A673 (cell line): Measurements from ENCODE around the gene NTN3. TPM values are rescaled to one million over a fixed set of nuclear protein-coding genes. Genes with fewer than 3 reads are reported as not detected.

ENCODE experiments used
- BruUV-seq: library from RNA; stranded (reverse); fragments of 400-500 nt; replicated peaks from 2 replicates; lab custom pipeline; 2021; lab: Mats Ljungman, UMichigan
- CTCF ChIA-PET: fragments of 300-600 bp; sonication (Branson Sonifier 250); formaldehyde crosslinking; loops from one replicate; lab custom pipeline; 2022; ENCODE audit warnings: antibody characterized with exemption; lab: Charles Lee
- POLR2A ChIA-PET: fragments of 300-600 bp; sonication (Branson Sonifier 250); formaldehyde crosslinking; loops from one replicate; lab custom pipeline; 2022; ENCODE audit warnings: antibody characterized with exemption; ENCODE audit not compliant: low non-redundant PET; lab: Charles Lee
- DNase-seq: peaks from one replicate; pipeline ENCODE4 v3.0.0-alpha.2; 2015; ENCODE audit warnings: low spot score
- H3K27ac ChIP-seq: fragments of 200-600 bp; sonication (generic); 2 replicates; pipeline ENCODE4 v1.5.1; 2016; ENCODE audit warnings: mixed run types, low read depth, mild to moderate bottlenecking, mixed read lengths, antibody characterized with exemption, low read length; ENCODE audit not compliant: poor library complexity, severe bottlenecking
- H3K27me3 ChIP-seq: fragments of 200-600 bp; sonication (generic); replicated peaks from 2 replicates; pipeline ENCODE4 v1.6.1; 2017; ENCODE audit warnings: mixed run types, low read depth, mild to moderate bottlenecking, mixed read lengths, antibody characterized with exemption, low read length; ENCODE audit not compliant: insufficient read depth, poor library complexity
- H3K36me3 ChIP-seq: fragments of 200-600 bp; sonication (generic); 2 replicates; pipeline ENCODE4 v1.6.1; 2016; ENCODE audit warnings: mixed run types, mild to moderate bottlenecking, mixed read lengths, antibody characterized with exemption, low read length; ENCODE audit not compliant: insufficient read depth, poor library complexity, severe bottlenecking
- H3K4me1 ChIP-seq: fragments of 200-600 bp; sonication (generic); 2 replicates; pipeline ENCODE4 v1.6.1; 2017; ENCODE audit warnings: mixed run types, mild to moderate bottlenecking, mixed read lengths, antibody characterized with exemption, low read length; ENCODE audit not compliant: insufficient read depth, poor library complexity, severe bottlenecking
- H3K4me3 ChIP-seq: fragments of 200-600 bp; sonication (generic); 2 replicates; pipeline ENCODE4 v1.5.1; 2016; ENCODE audit warnings: low read depth, mixed run types, mild to moderate bottlenecking, mixed read lengths, low read length; ENCODE audit not compliant: poor library complexity, severe bottlenecking
- H3K9me3 ChIP-seq: fragments of 200-600 bp; sonication (generic); 2 replicates; pipeline ENCODE4 v1.6.1; 2016; ENCODE audit warnings: mixed run types, low read depth, mild to moderate bottlenecking, mixed read lengths, antibody characterized with exemption, low read length; ENCODE audit not compliant: poor library complexity, severe bottlenecking
- EZH2 ChIP-seq: fragments of 200-600 bp; sonication (generic); IDR thresholded peaks from 2 replicates; pipeline ENCODE4 v1.6.1; 2017; ENCODE audit warnings: borderline replicate concordance, low read depth, mild to moderate bottlenecking, mixed read lengths, antibody characterized with exemption, low read length; ENCODE audit not compliant: poor library complexity, severe bottlenecking
- intact Hi-C: fragments of 100-400 bp; cut with micrococcal nuclease; formaldehyde crosslinking; loops from one replicate; pipeline ENCODE4 v1.10.0; 2022; ENCODE audit not compliant: unreplicated experiment
- total RNA-seq: library from RNA; stranded (reverse); gene quantifications from 2 replicates; pipeline ENCODE4 v1.2.3, GENCODE V29; 2021
- TF ChIP-seq, protein P1 (sequence below): fragments of 300-800, 200-600 bp; sonication (generic); conservative IDR thresholded peaks from 2 replicates; pipeline ENCODE4 v1.5.1; 2017; ENCODE audit warnings: low read depth, mild to moderate bottlenecking, antibody characterized with exemption, low read length, moderate library complexity, mixed read lengths

The NTN3 gene
- total RNA-seq, 1 experiment from 2014 or later: 1.6 TPM

GRCh38 chr16:2497695-2498484 is 26.8 kb downstream of the NTN3 start:
- Histone ChIP-seq H3K4me3 (no peak overlapping the region), H3K36me3 (peaks cover 4% of the 10 kb centered on the region), H3K27me3 (no peaks in the 10 kb centered on the region), H3K9me3 (no peaks in the 10 kb centered on the region), H3K4me1 (peaks cover 5% of the 10 kb centered on the region), H3K27ac (no peak overlapping the region)
- intact Hi-C loops: no loop called here
- DNase-seq: no peak
- no TSS peak for BruUV-seq
- TF ChIP-seq EZH2: no peak
- TF ChIP-seq, protein P1, sequence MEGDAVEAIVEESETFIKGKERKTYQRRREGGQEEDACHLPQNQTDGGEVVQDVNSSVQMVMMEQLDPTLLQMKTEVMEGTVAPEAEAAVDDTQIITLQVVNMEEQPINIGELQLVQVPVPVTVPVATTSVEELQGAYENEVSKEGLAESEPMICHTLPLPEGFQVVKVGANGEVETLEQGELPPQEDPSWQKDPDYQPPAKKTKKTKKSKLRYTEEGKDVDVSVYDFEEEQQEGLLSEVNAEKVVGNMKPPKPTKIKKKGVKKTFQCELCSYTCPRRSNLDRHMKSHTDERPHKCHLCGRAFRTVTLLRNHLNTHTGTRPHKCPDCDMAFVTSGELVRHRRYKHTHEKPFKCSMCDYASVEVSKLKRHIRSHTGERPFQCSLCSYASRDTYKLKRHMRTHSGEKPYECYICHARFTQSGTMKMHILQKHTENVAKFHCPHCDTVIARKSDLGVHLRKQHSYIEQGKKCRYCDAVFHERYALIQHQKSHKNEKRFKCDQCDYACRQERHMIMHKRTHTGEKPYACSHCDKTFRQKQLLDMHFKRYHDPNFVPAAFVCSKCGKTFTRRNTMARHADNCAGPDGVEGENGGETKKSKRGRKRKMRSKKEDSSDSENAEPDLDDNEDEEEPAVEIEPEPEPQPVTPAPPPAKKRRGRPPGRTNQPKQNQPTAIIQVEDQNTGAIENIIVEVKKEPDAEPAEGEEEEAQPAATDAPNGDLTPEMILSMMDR: no peak
- ChIA-PET POLR2A (no interaction called here), CTCF (interaction anchor here (0.5 kb wide), 1 partner anchor 69 kb away, joined by 5 read pairs; the partner anchor contains the start of gene CCNF)

- no peak overlapping the region for H3K27ac ChIP-seq
- peaks cover 4% of the 10 kb centered on the region for H3K36me3 ChIP-seq
- TF ChIP-seq EZH2: no peak
- TF ChIP-seq, protein P1: no peak
- H3K9me3 ChIP-seq: no peaks in the 10 kb centered on the region
- DNase-seq: no peak
- H3K4me3 ChIP-seq: no peak overlapping the region
- intact Hi-C loops: no loop called here
- ChIA-PET CTCF (interaction anchor here (0.5 kb wide), 1 partner anchor 69 kb away, joined by 5 read pairs; the partner anchor contains the start of gene CCNF), POLR2A (no interaction called here)
- H3K27me3 ChIP-seq: no peaks in the 10 kb centered on the region
- BruUV-seq: no TSS peak
- peaks cover 5% of the 10 kb centered on the region for H3K4me1 ChIP-seq
These were observed 27.6 kb downstream of the NTN3 start for GRCh38 chr16:2498531-2499253.

GRCh38 chr16:2499454-2499853 is 28.4 kb downstream of the NTN3 start:
- Histone ChIP-seq H3K27me3 (no peaks in the 10 kb centered on the region), H3K4me3 (no peak overlapping the region), H3K4me1 (peaks cover 5% of the 10 kb centered on the region), H3K27ac (no peak overlapping the region), H3K36me3 (peaks cover 4% of the 10 kb centered on the region), H3K9me3 (no peaks in the 10 kb centered on the region)
- POLR2A ChIA-PET: no interaction called here
- CTCF ChIA-PET: no interaction called here
- TF ChIP-seq, protein P1: no peak
- TF ChIP-seq EZH2: no peak
- no peak for DNase-seq
- BruUV-seq: no TSS peak
- intact Hi-C loops: no loop called here
